Heart right ventricle (tissue), 16 donors: ENCODE data around the gene RHOV. TPM values are rescaled to one million over a fixed set of nuclear protein-coding genes. Genes with fewer than 3 reads are reported as not detected.

Experiments used
- ATAC-seq, 8 donors: fragments of 200-7000 bp; cut with Tn5 transposase; one replicate each; pipeline ENCODE4 v1.9.1; 2020; ENCODE audit warnings: mild to moderate bottlenecking in 8 of 8, moderate library complexity in 8 of 8, moderate number of reproducible peaks in 1 of 8
- DNase-seq, 2 donors: peaks; one replicate each; pipeline ENCODE4 v3.0.0-alpha.2; 2020
- H3K27ac ChIP-seq, 10 donors: fragments of 200-600 bp; sonication (generic) in 2 of 10; one replicate each; pipeline versions ENCODE4 v1.5.0 to v1.8.0; 2020 to 2022; ENCODE audit warnings: mild to moderate bottlenecking in 3 of 10
- H3K27me3 ChIP-seq, 7 donors: fragments of 200-600 bp; one replicate each; pipeline ENCODE4 v1.8.0; 2021 to 2022; ENCODE audit warnings: mild to moderate bottlenecking in 2 of 7
- H3K36me3 ChIP-seq, 9 donors: fragments of 200-600 bp; sonication (generic) in 1 of 9; one replicate each; pipeline versions ENCODE4 v1.5.0 to v1.8.0; 2020 to 2022; ENCODE audit warnings: mild to moderate bottlenecking in 2 of 9
- H3K4me1 ChIP-seq, 9 donors: fragments of 200-600 bp; sonication (generic) in 1 of 9; one replicate each; pipeline versions ENCODE4 v1.5.0 to v1.8.0; 2020 to 2022; ENCODE audit warnings: mild to moderate bottlenecking in 4 of 9
- H3K4me3 ChIP-seq, 10 donors: fragments of 200-600 bp; sonication (generic) in 2 of 10; one replicate each; pipeline versions ENCODE4 v1.5.0 to v1.8.0; 2020 to 2022; ENCODE audit warnings: mild to moderate bottlenecking in 7 of 10, moderate library complexity in 2 of 10
- H3K9me3 ChIP-seq, 11 donors: fragments of 200-600 bp in 10 of 11; sonication (generic) in 2 of 11; one replicate each; pipeline versions ENCODE4 v1.5.0 to v1.8.0; 2013 to 2022; ENCODE audit warnings: mild to moderate bottlenecking in 2 of 11, control low read depth in 1 of 11, moderate library complexity in 1 of 11
- WGBS, 2 donors: extraction: QIAGEN DNeasy Blood & Tissue Kit; methylation state at CpG; one replicate each; pipeline ENCODE4 v1.1.7; 2013; ENCODE audit warnings: inconsistent platforms in 1 of 2; 5-methylcytosine and 5-hydroxymethylcytosine counted together
- intact Hi-C, 10 donors: fragments of 100-400 bp; cut with DNase I; formaldehyde crosslinking; loops; one replicate each; pipeline versions ENCODE4 v1.11.1 to v1.14.2; 2022
- polyA plus RNA-seq, 2 donors: library from polyadenylated mRNA; stranded (reverse); fragments of 200-250 nt; gene quantifications; one replicate each; pipeline ENCODE4 v1.2.3, GENCODE V29; 2013
- total RNA-seq, 10 donors: library from RNA; stranded (reverse); fragmentation: NEBNext Ultra II Directional in 3 of 10; extraction: Animal tissue kit (Norgen Biotek cat#: 25700) in 3 of 10; gene quantifications; one replicate each; pipeline versions ENCODE4 v1.2.1 to v1.2.4, GENCODE V29; 2021 to 2023
- TF ChIP-seq, protein P1 (sequence below), 9 donors: fragments of 200-600 bp; sonication (generic) in 2 of 9; IDR thresholded peaks; one replicate each; pipeline versions ENCODE4 v1.5.0 to v1.8.0; 2021 to 2022; ENCODE audit warnings: antibody characterized with exemption in 9 of 9, mild to moderate bottlenecking in 5 of 9, moderate library complexity in 1 of 9
- donor health status: Arrhythmogenic right ventricular cardiomyopathy.
- donor health status: ischemic (EF 13 %, LVEDD 7.1; RV severe dilation, severe dysfunction).
- donor health status: healthy with polysubstance abuse.
- donor health status: DM: no; HTN: yes; CAD: no.
- donor health status: DM: no; HTN: no; CAD: no.
- donor health status: ischemic (EF 25% LVEDD 6.9; RV normal size, moderate dysfunction).
- donor health status: ischemic (EF 25% LVEDD 5.7; RV mildly dilated, moderate dysfunction).
- donor health status: healthy.
- donor health status: DM: yes; HTN: yes; CAD: no.
- donor health status: Ischemic cardiomyopathy.
- donor health status: ischemic (EF 35%, LVEDD 5.7; RV mildly dilated, moderate dysfunction).
- donor health status: nonischemic (EF 11% LVEDD 7.7; RV severe dilation, severe dysfunction).
- donor health status: DM: yes; HTN: yes; CAD: no.
- donor health status: PGD.
- donor health status: ischemic (EF 29% LVEDD 5.4; RV normal size, mild dysfunction).
- donor health status: nonischemic (EF 23%, LVEDD 6.1; RV moderate dilation, normal function).

RHOV gene
- total and polyA plus RNA-seq, 12 donors = 0.03 TPM; not detected in 11

DNA sequence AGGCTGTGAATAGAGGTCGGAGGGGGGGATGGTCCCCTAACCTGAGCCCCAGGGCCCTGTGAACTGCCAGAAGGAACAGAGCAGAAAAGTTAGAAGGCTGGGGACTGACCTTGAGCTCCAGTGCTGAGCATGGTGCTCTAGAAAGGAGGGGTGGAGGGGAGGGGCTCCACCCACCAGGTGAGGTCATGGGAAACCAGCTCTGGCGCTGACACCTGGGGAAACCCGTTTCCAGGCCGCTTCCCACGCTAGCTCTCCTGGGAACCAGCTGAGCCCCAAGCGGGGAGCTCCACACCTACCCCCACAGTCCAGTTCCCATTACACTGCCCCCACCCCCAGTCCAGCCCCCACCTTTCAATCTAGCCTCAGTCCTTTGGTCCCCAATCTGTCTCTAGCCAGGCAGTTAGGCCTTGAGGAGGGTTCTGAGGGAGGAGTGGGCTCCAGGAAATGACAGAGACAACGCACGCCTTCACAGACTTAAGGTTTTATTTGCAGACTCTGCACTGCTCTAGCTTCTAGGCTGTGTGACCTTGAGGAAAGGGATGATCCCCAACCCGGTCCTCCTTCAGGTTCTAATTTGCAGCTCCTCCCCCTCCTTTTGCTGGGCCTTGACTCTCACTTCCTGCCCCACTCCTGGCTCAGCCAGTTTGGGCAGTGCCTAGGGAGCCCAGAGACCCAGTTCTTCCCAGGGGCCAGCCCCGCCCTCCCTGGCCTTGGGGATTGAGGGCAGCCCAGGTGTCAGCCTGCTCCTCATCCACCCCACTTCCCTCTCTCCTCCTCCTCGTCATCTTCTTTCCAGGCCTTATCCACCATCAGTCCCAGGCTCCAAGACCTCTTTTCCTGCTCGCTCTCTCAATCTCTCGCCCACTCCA lies 2.1 kb downstream of the RHOV start:
- WGBS, 2 donors = 85% methylated on average over 13 of the region's 13 CpGs
- TF ChIP-seq, protein P1, sequence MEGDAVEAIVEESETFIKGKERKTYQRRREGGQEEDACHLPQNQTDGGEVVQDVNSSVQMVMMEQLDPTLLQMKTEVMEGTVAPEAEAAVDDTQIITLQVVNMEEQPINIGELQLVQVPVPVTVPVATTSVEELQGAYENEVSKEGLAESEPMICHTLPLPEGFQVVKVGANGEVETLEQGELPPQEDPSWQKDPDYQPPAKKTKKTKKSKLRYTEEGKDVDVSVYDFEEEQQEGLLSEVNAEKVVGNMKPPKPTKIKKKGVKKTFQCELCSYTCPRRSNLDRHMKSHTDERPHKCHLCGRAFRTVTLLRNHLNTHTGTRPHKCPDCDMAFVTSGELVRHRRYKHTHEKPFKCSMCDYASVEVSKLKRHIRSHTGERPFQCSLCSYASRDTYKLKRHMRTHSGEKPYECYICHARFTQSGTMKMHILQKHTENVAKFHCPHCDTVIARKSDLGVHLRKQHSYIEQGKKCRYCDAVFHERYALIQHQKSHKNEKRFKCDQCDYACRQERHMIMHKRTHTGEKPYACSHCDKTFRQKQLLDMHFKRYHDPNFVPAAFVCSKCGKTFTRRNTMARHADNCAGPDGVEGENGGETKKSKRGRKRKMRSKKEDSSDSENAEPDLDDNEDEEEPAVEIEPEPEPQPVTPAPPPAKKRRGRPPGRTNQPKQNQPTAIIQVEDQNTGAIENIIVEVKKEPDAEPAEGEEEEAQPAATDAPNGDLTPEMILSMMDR (IDR thresholded peaks at IDR 0.05) = no peak
- intact Hi-C loops = no loop called here
- Histone ChIP-seq H3K9me3 (no peaks in the 10 kb centered on the region), H3K27ac (no peak overlapping the region), H3K27me3 (peaks cover 0 to 32% (median 15%) of the 10 kb centered on the region in 7 donors), H3K36me3 (no peaks in the 10 kb centered on the region), H3K4me1 (peaks cover 0 to 13% (median 6%) of the 10 kb centered on the region in 9 donors), H3K4me3 (no peak overlapping the region)
- DNase-seq (no peak), ATAC-seq (no peak)

DNA sequence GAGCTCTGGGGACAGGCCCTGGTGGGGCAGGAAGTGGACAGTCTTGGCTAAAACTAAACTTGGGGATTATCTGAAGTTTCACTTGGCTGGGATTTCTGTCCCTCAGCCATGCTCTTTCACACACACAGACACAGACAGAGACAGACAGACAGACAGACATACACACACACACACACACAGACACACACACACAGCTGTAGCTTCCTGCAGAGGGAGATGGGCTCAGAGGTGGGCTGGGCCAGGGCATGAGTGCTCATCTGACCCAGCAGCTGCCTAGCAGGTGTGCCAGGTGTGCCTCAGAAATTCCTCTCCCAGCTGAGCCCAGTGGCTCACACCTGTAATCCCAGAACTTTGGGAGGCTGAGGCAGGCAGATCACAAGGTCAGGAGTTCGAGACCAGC lies 3.3 kb downstream of the RHOV start:
- TF ChIP-seq, protein P1 (IDR thresholded peaks at IDR 0.05) = no peak
- WGBS, 2 donors = 100% methylated on average over 1 of the region's 1 CpG

DNA sequence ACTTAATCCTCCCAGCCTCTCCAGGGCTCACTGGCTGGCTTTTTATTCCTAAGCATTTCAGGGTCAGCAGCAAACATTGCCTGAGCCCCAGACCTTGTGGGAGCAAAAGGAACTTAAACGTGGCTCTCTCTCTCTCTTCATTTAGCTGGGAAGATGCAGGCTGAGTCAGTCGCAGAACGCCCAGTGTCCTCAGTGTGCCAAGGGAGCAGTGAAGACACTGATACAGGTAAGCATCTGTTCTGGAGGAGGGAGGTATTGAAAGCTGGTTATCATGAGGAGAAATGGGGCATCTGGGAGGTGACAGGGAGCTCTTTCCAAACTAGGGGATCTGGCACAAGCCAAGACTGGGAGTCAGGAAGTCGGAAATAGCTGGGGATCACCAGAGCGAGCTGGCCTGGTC lies 4.3 kb downstream of the RHOV start:
- Histone ChIP-seq H3K36me3 (no peaks in the 10 kb centered on the region), H3K9me3 (no peaks in the 10 kb centered on the region), H3K27me3 (peaks cover 0 to 27% (median 15%) of the 10 kb centered on the region in 7 donors), H3K4me3 (no peak overlapping the region), H3K27ac (no peak overlapping the region), H3K4me1 (peaks cover 0 to 13% (median 6%) of the 10 kb centered on the region in 9 donors)
- TF ChIP-seq, protein P1 (IDR thresholded peaks at IDR 0.05) = no peak
- ATAC-seq (no peak), DNase-seq (no peak)
- WGBS, 2 donors = 75% methylated on average over 5 of the region's 5 CpGs
- intact Hi-C loops = no loop called here

More for the DNA sequence above, 3.3 kb downstream of the RHOV start:
- H3K36me3 ChIP-seq = no peaks in the 10 kb centered on the region
- H3K9me3 ChIP-seq = no peaks in the 10 kb centered on the region
- intact Hi-C loops = no loop called here
- no peak overlapping the region for H3K4me3 ChIP-seq
- H3K27ac ChIP-seq = no peak overlapping the region
- ATAC-seq (no peak), DNase-seq (no peak)
- H3K4me1 ChIP-seq = peaks cover 0 to 13% (median 6%) of the 10 kb centered on the region in 9 donors
- H3K27me3 ChIP-seq = peaks cover 0 to 32% (median 15%) of the 10 kb centered on the region in 7 donors

DNA sequence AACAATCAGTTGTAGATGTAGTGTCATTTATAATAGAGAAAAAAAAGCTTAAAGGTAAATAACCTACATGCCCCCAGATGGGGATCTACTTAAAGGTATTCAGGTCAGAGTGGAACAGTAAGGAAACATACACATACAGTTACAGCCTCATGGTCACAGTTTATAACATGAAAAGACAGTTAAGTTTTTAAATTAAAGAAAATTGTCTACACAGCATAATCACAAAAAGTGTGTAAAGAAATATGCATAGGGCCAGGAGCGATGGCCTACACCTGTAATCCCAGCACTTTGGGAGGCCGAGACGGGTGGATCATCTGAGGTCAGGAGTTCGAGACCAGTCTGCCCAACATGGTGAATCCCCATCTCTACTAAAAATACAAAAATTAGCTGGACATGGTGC lies 6.8 kb downstream of the RHOV start:
- H3K4me1 ChIP-seq = no peaks in the 10 kb centered on the region
- no peaks in the 10 kb centered on the region for H3K36me3 ChIP-seq
- H3K27ac ChIP-seq = no peak overlapping the region
- peaks cover 0 to 24% (median 5%) of the 10 kb centered on the region in 7 donors for H3K27me3 ChIP-seq
- TF ChIP-seq, protein P1 (IDR thresholded peaks at IDR 0.05) = no peak
- WGBS, 2 donors = 96 to 98% methylated on average over 4 of the region's 4 CpGs
- no peaks in the 10 kb centered on the region for H3K9me3 ChIP-seq
- intact Hi-C loops = no loop called here
- no peak overlapping the region for H3K4me3 ChIP-seq
- ATAC-seq (no peak), DNase-seq (no peak)
